ENCODE measurements around the gene KRT15. TPM values are rescaled to one million over a fixed set of nuclear protein-coding genes. Genes with fewer than 3 reads are reported as not detected.

Gene KRT15
- total RNA-seq, 2 experiments from 2014 or later: not detected

DNA sequence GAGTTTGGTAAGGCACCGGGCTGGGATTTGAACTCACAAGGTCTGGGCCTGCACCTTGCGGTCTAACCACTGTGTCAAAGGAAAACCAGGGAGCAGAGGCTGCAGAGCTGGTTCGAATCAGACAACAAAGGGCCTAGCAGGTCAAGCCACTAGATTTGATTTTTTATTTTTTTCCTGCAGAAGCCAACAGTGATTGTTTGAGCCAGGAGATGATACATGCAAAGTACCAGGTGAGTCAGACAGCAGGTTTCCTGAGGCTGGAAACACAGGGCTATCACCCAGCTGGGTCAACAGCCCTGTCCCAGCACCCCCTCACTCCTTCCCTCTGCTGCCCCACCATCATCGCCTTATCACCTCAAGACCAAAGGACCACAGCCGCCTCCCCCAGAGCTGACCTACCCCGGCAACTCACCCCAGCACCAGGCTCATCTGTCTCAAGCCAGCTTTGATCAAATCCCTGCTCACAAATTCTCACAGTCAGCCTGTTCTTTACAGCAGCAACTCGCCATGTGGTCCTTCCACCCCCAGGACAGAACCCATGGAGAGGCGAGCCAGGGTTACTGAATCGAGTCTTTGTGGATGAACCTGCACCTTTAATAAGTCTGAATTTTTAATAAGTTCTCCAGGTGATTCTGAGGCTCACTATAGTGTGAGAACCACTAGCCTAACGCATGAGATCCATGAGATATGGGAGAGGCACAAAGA, 22.4 kb upstream of the KRT15 start:
- ChIA-PET CTCF (interaction anchor here (1.0 to 2.1 kb wide), 3 partner anchors 8 to 125 kb away, joined by 3 to 19 read pairs (median 4); no protein-coding TSS in a partner anchor), POLR2A (no interaction called here)
- Mint-ChIP-seq H3K27ac (no peak overlapping the region), H3K4me3 (no peak overlapping the region), H3K4me1 (no peaks in the 10 kb centered on the region), H3K9me3 (no peaks in the 10 kb centered on the region), H3K36me3 (ENCODE audit: low read depth) (no peaks in the 10 kb centered on the region), H3K27me3 (peaks cover 12% of the 10 kb centered on the region)
- DNase-seq: no peak

DNA sequence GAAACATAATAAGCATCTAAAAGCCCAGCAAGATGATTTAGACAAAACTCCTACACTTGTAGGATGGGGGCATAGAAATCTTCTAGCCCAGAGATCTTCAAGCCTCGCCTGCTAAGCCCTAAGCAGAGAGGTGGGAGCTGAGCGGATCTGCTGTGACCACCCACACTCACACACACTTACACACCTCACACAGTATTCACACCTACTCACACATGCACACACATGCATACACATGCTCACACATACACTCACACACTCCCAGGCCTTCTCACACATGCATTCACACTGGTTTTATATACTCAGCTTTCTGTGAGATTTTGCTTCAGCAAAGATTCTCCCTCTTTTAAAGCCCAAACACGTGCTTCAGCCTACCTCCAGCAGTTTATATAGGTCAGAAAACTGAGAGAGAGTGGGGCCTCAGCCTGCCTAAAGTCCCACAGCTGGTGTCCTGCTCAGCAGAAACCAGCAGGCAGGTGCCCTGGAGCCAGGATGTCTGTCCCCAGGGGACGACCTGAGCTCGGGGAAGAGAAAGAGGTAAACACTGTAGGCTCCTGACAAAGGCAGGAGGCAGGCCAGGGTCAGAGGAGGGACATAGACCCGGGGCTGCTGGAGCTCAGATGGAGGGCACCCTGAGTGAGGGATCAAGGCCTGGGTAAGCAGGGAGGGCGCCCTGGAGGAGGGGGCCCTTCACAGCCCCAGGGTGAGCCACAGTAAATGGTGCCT, 21.4 kb upstream of the KRT15 start:
- Mint-ChIP-seq H3K4me1 (no peaks in the 10 kb centered on the region), H3K27me3 (peaks cover 16% of the 10 kb centered on the region), H3K36me3 (ENCODE audit: low read depth) (no peaks in the 10 kb centered on the region), H3K27ac (no peak overlapping the region), H3K4me3 (no peak overlapping the region), H3K9me3 (no peaks in the 10 kb centered on the region)
- ChIA-PET CTCF (interaction anchor here (2.1 kb wide), 1 partner anchor 9 kb away, joined by 19 read pairs; no protein-coding TSS in a partner anchor), POLR2A (no interaction called here)
- no peak for DNase-seq

DNA sequence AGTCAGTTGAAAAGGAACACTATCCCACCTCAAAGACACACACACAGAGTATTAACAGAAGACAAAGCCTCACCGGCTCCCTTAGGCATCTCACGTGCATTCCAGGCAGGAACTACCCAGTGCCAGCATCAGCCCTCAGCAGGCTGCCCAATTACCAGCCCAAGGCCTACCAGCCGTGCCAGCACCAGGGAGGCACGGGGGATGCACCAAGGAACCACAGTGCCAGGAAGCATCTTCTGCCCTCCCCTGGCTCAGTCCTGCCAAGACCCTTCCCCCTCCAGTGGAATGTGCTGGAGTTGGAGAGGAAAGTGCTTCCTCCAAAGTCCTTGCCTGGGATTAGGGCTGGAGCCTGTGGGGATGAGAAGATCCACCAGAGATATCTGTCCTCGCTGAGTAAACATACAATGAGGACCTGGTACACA, 20.4 kb upstream of the KRT15 start:
- Mint-ChIP-seq H3K4me3 (no peak overlapping the region), H3K9me3 (no peaks in the 10 kb centered on the region), H3K36me3 (ENCODE audit: low read depth) (no peaks in the 10 kb centered on the region), H3K27me3 (peaks cover 18% of the 10 kb centered on the region), H3K4me1 (no peaks in the 10 kb centered on the region), H3K27ac (no peak overlapping the region)
- DNase-seq: no peak
- ChIA-PET POLR2A (no interaction called here), CTCF (interaction anchor here (2.1 kb wide), 1 partner anchor 10 kb away, joined by 19 read pairs; no protein-coding TSS in a partner anchor)

DNA sequence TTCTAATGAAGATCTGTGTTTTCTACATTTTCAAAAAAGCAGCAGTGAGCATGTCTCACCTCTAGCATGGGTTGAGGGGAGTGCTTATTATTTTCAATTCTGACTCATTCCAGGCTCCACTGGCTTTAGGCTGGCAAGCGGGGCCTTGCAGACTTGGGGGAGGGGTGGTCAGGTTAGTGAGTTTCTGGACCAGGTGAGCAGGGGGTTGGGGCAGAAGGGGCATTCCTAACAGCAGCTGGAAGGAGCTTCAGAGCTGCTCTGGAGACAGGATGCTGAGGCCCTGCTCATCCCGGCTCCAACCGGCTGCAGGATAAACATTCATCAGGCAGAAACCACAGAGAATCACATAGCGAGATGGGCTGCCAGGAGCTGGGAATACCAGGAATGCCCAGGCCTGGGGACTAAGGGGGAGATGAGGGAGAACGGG, 19.9 kb upstream of the KRT15 start:
- H3K36me3 Mint-ChIP-seq (ENCODE audit: low read depth): no peaks in the 10 kb centered on the region
- H3K4me3 Mint-ChIP-seq: no peak overlapping the region
- DNase-seq: no peak
- peaks cover 21% of the 10 kb centered on the region for H3K27me3 Mint-ChIP-seq
- H3K27ac Mint-ChIP-seq: no peak overlapping the region
- ChIA-PET CTCF (interaction anchor here (1.0 kb wide), 1 partner anchor 10 kb away, joined by 3 read pairs; the partner anchor contains the start of gene KRT19), POLR2A (no interaction called here)
- H3K9me3 Mint-ChIP-seq: no peaks in the 10 kb centered on the region
- no peaks in the 10 kb centered on the region for H3K4me1 Mint-ChIP-seq

DNA sequence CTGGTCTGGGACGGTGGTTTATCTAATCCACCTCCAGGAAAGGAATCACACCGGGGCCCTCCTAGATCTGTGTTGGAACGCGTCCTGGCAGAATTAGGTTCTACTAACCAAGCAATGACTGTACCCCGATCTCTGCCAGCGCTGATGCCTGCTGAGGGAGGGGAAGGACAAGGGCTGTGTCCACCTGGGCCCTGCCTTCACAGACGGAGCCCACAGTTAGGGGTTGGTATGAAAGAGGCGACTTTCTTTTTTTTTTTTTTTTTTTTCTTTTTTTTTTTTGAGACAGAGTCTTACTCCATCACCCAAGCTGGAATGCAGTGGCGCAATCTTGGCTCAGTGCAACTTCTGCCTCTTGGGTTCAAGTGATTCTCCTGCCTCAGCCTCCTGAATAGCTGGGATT, 19.3 kb upstream of the KRT15 start:
- Mint-ChIP-seq H3K4me1 (no peaks in the 10 kb centered on the region), H3K36me3 (ENCODE audit: low read depth) (no peaks in the 10 kb centered on the region), H3K27me3 (peaks cover 21% of the 10 kb centered on the region), H3K4me3 (no peak overlapping the region), H3K27ac (no peak overlapping the region), H3K9me3 (no peaks in the 10 kb centered on the region)
- POLR2A ChIA-PET: no interaction called here
- no peak for DNase-seq
- CTCF ChIA-PET: interaction anchor here (1.0 kb wide), 1 partner anchor 9 kb away, joined by 3 read pairs; the partner anchor contains the start of gene KRT19

DNA sequence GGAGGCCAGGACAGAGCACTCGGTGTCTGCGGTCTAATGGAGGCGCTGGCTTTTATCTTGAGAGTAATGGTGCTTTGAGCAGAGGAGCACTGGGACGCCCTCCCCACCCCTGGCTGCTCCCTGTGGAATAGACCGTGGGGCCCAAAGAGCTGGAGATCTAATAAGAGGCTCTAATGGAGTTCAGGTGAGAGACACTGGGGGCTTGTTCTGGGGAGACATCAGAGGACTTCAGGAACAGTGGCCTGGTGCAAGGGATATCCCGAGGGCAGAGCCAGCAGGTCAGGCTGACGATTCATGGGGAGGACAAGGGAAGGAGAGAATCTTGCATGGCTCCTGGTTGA, 18.9 kb upstream of the KRT15 start:
- no peak for DNase-seq
- ChIA-PET POLR2A (no interaction called here), CTCF (interaction anchor here (1.0 to 2.1 kb wide), 2 partner anchors 9 to 12 kb away, joined by 3 to 7 read pairs; partner anchors contain the start of gene KRT19)
- Mint-ChIP-seq H3K27me3 (peaks cover 23% of the 10 kb centered on the region), H3K9me3 (no peaks in the 10 kb centered on the region), H3K4me3 (no peak overlapping the region), H3K36me3 (ENCODE audit: low read depth) (no peaks in the 10 kb centered on the region), H3K27ac (no peak overlapping the region), H3K4me1 (no peaks in the 10 kb centered on the region)

DNA sequence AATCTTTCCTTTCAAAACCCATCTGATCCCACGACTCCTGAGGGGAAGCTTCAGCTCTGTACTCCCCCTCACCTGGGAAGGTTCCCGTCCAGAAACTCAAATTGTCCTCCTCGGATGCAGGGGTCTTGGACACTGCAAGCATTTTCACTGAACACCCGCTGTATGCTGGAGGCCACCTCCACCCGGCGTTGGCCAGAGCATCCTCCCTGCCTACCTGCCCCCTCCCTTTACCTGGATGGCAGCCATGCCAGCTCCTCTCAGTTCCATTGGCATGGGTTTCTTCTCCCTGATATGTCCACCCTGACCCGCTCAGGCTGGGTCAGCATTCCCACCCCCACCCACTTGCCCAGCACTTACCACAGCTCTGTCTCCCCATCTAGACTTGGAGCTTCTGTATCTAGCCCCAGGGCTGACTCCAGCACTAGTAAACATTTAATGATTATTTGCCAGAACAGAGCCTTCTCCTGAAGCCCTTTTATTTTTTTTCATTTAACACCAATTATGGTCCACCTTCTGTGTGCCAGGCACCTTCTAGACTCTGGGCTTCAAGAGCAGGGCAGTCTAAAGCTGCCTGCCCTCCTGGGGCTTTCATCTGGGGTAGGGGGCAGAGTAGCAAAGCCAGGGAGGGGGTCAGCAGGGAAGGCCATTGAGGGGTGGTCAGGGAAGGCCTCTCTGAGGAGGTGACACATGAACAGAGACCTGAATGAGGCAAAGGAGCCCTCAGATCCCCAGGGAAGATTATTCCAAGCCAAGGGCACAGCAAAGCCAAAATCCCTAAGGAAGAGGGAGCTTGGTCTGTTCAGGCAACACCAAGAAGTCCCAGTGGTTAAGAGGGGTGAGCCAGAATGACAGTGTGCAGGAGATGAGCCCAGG, 18.3 kb upstream of the KRT15 start:
- Mint-ChIP-seq H3K9me3 (no peaks in the 10 kb centered on the region), H3K4me1 (no peaks in the 10 kb centered on the region), H3K27ac (no peak overlapping the region), H3K4me3 (no peak overlapping the region), H3K27me3 (peaks cover 26% of the 10 kb centered on the region), H3K36me3 (ENCODE audit: low read depth) (no peaks in the 10 kb centered on the region)
- ChIA-PET CTCF (interaction anchor here (0.6 to 2.1 kb wide), 3 partner anchors 10 to 254 kb away, joined by 3 to 7 read pairs (median 6); no protein-coding TSS in a partner anchor), POLR2A (no interaction called here)
- no peak for DNase-seq

DNA sequence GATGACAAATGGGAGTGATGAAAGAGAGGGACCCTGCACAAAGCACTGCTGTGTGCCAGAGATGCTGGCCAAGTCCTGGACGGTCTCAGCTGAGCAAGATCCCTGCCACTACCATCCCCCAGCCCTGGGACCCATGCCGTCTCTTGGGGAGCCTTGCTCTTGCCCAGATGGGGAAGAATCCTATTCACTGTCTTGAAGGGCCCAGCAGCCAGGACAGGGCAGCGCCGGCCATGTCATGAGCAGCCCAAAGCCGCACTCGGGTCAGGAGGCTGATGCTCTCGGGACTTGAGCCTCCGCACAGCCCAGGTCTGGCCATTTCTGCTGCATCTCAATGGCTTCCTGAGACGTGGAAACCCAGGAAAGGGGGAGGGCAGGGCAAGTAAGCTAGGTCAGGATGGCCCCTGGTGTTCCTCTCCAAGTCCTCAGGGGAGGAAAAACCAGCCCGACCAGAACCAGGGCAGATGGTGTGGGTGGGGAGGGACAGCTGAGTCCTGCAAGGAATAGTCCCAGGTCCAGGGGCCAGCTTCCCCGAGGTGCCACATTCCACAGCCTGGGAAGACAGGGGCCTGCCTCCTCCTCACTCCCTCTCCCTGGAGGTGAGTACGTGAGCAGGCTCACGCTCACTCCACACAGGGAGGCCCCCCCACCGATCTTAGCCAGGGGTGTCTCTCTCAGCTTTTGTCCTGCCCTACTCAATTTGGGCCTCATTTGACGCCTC, 17.2 kb upstream of the KRT15 start:
- no peaks in the 10 kb centered on the region for H3K4me1 Mint-ChIP-seq
- H3K4me3 Mint-ChIP-seq: no peak overlapping the region
- POLR2A ChIA-PET: no interaction called here
- peaks cover 34% of the 10 kb centered on the region for H3K27me3 Mint-ChIP-seq
- CTCF ChIA-PET: interaction anchor here (1.5 to 2.1 kb wide), 3 partner anchors 9 to 13 kb away, joined by 3 to 7 read pairs (median 4); no protein-coding TSS in a partner anchor
- H3K9me3 Mint-ChIP-seq: no peaks in the 10 kb centered on the region
- H3K36me3 Mint-ChIP-seq (ENCODE audit: low read depth): no peaks in the 10 kb centered on the region
- no peak for DNase-seq
- no peak overlapping the region for H3K27ac Mint-ChIP-seq

DNA sequence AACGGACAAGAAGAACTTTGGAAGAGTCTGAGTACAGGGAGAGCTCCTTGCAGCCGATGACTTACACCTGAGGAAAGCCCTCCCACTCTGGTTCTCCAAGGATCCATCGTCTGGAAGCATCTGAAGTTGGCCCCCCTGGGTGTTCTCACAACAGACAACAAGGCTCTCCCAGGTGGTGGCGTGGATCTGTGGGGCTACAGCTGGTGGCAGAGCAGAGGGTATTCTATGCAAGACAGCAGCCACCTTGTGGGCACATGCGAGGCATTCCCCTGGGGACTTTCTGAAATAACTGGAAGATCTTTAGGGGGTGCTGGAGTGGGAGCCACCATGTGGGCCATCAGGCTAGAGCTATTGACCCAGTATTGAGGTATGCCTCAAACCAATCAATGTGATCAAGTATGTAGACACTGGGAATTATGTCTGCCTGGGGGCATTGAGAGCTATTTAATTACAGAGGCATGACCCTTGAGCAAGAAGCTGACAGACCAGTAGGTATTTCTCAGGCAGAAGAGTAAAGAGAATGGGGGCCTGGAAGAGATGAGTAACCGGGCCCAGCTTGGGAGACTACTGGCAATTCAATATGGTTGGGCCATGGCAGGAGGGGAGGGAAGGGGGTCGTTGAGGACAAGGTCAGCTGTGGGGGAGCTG, 16.3 kb upstream of the KRT15 start:
- no peaks in the 10 kb centered on the region for H3K4me1 Mint-ChIP-seq
- CTCF ChIA-PET: interaction anchor here (1.0 to 1.7 kb wide), 3 partner anchors 9 to 128 kb away, joined by 4 to 6 read pairs (median 4); no protein-coding TSS in a partner anchor
- no peak overlapping the region for H3K4me3 Mint-ChIP-seq
- H3K9me3 Mint-ChIP-seq: no peaks in the 10 kb centered on the region
- H3K27ac Mint-ChIP-seq: no peak overlapping the region
- no peak for DNase-seq
- POLR2A ChIA-PET: no interaction called here
- peaks cover 42% of the 10 kb centered on the region for H3K27me3 Mint-ChIP-seq
- no peaks in the 10 kb centered on the region for H3K36me3 Mint-ChIP-seq (ENCODE audit: low read depth)

DNA sequence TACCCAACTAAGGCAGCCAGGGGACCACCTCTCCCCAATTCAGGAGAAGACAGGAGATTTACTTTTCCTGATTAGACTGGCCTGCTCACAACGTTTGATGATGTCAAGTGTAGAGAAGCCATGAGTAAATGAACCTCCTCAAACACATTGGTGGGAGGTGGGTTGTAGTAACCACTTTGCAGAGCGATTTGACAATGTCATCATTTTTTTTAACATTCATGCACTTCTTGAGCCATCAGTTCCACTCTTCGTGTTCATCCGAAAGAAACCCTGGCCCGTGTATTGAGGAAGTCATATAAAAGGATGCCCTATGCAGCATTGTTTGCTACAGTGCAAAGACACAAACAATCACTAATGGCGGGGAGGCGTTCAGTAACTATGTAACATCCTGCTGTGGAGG, 14.9 kb upstream of the KRT15 start:
- H3K9me3 Mint-ChIP-seq: no peaks in the 10 kb centered on the region
- H3K4me3 Mint-ChIP-seq: no peak overlapping the region
- POLR2A ChIA-PET: no interaction called here
- DNase-seq: no peak
- H3K36me3 Mint-ChIP-seq (ENCODE audit: low read depth): no peaks in the 10 kb centered on the region
- CTCF ChIA-PET: no interaction called here
- peaks cover 57% of the 10 kb centered on the region for H3K27me3 Mint-ChIP-seq
- no peak overlapping the region for H3K27ac Mint-ChIP-seq
- H3K4me1 Mint-ChIP-seq: no peaks in the 10 kb centered on the region

DNA sequence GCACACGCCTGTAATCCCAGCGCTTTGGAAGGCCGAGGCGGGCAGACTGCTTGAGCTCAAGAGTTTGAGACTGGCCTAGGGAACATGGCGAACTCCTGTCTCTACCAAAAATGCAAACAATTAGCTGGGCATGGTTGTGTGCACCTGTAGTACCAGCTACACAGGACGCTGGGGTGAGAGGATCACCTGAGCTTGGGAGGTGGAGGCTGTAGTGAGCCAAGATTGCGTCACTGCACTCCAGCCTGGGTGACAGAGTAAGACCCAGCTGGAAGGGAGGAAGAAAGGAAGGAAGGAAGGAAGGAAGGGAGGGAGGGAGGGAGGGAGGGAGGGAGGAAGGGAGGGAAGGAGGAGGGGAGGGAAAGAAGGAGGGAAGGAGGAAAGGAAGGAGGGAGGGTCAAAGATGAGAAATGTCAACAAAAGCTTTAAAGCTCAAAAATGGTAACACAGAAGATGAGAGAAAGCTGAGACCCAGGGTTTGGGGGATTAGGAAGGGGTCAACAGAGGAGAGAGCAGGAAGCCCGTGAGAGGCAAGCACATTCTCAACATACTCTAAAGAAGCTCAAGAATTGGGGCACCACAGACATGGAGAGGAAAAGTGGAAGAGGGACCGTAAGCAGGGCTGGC, 14.4 kb upstream of the KRT15 start:
- POLR2A ChIA-PET: no interaction called here
- Mint-ChIP-seq H3K36me3 (ENCODE audit: low read depth) (no peaks in the 10 kb centered on the region), H3K27me3 (peaks cover 62% of the 10 kb centered on the region), H3K4me1 (peaks cover 2% of the 10 kb centered on the region), H3K9me3 (no peaks in the 10 kb centered on the region), H3K4me3 (no peak overlapping the region), H3K27ac (no peak overlapping the region)
- CTCF ChIA-PET: interaction anchor here (0.9 to 1.5 kb wide), 2 partner anchors 16 to 130 kb away, joined by 6 to 8 read pairs; no protein-coding TSS in a partner anchor
- no peak for DNase-seq

All from activated CD4-positive, alpha-beta T cell treated with anti-CD3 and anti-CD28 coated beads, Interleukin-2, amount 10 ng/mL, durations not matched to agents 7 days and 5 days (primary cell).